ENCODE measurements around the gene MAPK8. TPM values are rescaled to one million over a fixed set of nuclear protein-coding genes. Genes with fewer than 3 reads are reported as not detected.

The MAPK8 gene
- total and polyA plus RNA-seq, 9 of the 15 experiments (the other 6 are each of a cell fraction or from before 2014, with no cell fraction given) = 6.4 to 159 (median 71.0) TPM

DNA sequence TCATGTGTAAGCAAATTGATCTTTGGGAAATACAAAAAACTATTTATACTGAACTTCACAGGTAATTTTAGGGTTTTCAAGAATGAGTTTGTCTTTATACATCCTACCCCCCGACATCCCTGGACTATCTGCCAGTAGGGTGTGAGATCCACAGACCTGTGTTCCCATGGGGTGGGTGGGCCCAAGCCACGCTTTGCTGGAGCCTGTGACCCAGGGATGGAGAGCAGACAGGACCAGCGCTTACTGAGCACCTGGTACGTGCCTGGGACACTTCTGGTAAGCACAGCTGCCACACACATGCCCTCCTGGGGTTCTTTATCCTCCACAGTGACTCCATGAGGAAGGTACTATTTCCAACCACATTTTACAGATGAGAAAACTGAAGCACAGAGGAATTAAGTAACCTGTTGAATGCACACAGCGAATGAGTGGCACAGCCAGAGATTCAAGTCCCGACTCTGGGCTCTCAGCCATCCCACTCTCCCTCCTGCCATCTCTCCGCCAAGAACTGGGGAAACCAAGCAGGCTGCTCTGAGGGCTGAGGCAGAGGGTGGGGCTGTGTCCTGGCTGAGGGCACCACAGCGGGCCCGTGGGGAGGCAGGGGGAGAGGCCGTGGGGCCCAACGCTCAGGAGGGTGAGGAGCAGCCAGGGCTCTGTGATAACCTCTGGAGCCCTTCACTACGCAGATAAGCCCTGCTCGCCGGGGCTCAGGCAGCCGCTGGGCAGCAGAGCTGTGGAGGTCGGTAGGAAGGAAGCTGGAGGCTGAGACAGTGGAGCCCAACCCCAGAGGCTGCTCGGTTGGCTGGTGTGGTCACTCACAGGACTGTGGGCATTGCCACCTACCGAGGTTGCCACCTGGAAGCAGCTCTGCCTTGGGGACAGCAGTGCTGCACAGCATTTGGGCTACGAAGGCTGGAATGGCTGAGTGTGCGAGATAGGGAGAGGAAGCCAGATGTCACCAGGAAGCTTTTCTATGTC is 174.2 kb downstream of the MAPK8 start (continued):
- no peak for TF ChIP-seq ZMIZ1 (IDR thresholded peaks at IDR 0.05; ENCODE audit: low read depth in 2 of 2, low read length in 2 of 2)
- no peak for TF ChIP-seq SP2 (IDR thresholded peaks at IDR 0.05; ENCODE audit: extremely low read depth, low read depth, low read length, poor library complexity, severe bottlenecking)
- peak; percentile 87; the same call in 1 of the 2 replicates for TF ChIP-seq NR4A1 (CRISPR knock-in tag; IDR thresholded peaks at IDR 0.05)
- peak; percentile 87; the same call in 1 of the 2 replicates for TF ChIP-seq NR4A1 (tag; IDR thresholded peaks at IDR 0.05)
- no peak for TF ChIP-seq MGA (IDR thresholded peaks at IDR 0.05)
- no peak for TF ChIP-seq ZNF764 (CRISPR knock-in tag; IDR thresholded peaks at IDR 0.05; ENCODE audit: low read depth)

All from K562 (cell line).